AML-193 (cell line): ENCODE measurements around the gene AP1M2.
"Not testable (repeated sequence)": the region's sequence is repeated elsewhere in the genome, so short reads cannot be mapped to it uniquely, and the experiment has no call there.

Source experiments
- DNase-seq, 2 experiments: peaks; one replicate each; lab custom pipeline; 2025; lab: John Stamatoyannopoulos, UW

Gene AP1M2

GRCh38 chr19:10601999-10602329 is 14.9 kb upstream of the AP1M2 start:
- DNase-seq: no peak

DNA sequence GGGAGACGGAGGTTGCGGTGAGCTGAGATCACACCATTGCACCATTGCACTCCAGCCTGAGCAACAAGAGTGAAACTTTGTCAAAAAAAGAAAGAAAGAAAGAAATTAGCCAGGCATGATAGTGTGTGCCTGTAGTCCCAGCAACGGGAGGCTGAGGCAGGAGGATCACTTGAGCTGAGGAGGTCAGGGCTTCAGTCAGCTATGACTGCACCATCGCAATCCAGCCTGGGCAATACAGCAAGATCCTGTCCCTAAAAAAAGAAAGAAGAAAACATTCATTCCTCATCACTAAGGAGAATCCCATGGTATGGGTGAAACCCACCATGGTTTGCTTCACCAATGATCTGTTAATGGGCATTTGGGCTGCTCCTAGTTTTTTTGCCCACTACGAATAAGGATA is 13.0 kb upstream of the AP1M2 start:
- DNase-seq: no peak

GRCh38 chr19:10593820-10594637 is 6.9 kb upstream of the AP1M2 start:
- no peak for DNase-seq

DNA sequence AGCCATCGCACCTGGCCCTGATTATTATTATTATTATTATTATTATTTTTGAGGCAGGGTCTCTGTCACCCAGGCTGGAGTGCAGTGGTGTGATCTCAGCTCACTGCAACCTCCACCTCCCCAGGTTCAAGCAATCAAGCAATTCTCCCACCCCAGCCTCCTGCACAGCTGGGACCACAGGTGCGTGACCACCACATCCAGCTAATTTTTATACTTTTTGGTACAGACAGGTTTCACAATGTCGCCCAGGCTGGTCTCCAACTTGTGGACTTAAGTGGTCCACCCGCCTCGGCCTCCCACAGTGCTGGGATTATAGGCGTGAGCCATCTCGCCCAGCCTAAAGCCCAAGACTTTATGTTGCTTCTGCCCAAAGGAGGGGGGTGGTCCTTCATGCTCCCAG is 6.0 kb upstream of the AP1M2 start:
- no peak for DNase-seq

- no peak for DNase-seq
Observed at GRCh38 chr19:10587839-10588150, 683 bp upstream of the AP1M2 start.

DNA sequence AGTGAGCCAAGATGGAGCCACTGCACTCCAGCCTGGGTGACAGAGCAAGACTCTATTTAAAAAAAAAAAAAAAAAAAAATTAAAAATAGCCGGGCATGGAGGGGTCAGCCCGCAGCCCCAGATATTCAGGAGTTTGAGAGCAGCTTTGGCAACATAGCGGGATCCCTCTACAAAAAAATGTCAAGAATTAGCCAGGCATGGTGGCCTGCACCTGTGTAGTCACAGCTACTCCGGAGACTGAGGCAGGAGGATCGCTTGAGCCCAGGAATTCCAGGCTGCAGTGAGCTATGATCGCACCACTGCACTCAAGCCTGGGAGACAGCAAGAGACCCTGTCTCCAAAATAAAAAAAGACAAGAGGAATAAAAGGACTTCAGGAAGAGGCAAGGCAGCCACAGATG is 716 bp downstream of the AP1M2 start:
- no peak for DNase-seq

- no peak for DNase-seq
Observed at GRCh38 chr19:10583036-10583776, 3.9 kb downstream of the AP1M2 start.

- DNase-seq: no peak
Observed at GRCh38 chr19:10582091-10582490, 5.0 kb downstream of the AP1M2 start.

- peak; percentile 91 to 92 for DNase-seq
Observed at GRCh38 chr19:10580979-10581631, 6.0 kb downstream of the AP1M2 start.

DNA sequence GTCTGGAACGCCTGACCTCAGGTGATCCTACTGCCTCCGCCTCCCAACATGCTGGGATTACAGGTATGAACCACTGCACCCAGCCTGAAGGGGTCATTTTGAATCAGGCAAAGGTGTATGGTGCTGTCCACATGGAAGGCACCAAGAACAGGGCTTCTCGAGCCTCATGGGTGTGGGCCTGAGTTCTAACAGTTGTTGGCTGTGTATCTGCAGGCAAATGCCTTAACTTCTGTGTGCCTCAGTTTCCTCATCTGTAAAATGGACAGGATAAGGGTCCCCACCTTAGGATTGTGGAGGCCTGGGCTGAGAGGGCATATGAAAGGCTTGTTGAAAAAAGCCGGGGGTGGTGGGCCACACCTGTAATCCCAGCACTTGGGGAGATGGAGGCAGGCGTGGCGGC is 9.2 kb downstream of the AP1M2 start:
- no peak for DNase-seq

- no peak for DNase-seq
Observed at GRCh38 chr19:10575011-10575716, 11.9 kb downstream of the AP1M2 start.

- no peak for DNase-seq
Observed at GRCh38 chr19:10574462-10574861, 12.7 kb downstream of the AP1M2 start.

DNA sequence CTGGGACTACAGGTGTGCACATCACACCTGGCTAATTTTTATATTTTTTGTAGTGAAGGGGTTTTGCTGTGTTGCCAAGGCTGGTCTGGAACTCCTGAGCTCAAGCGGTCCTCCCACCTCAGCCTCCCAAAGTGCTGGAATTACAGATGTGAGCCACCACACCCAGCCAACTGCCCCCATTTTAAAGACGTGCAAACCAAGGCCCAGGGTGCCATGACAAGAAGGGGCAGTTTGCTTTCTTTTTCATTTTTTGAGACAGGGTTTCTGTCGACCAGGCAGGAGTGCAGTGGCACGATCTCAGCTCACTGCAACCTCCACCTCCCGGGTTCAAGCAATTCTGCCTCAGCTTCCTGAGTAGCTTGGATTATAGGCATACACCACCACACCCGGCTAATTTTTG is 13.3 kb downstream of the AP1M2 start:
- not testable (repeated sequence) for DNase-seq

DNA sequence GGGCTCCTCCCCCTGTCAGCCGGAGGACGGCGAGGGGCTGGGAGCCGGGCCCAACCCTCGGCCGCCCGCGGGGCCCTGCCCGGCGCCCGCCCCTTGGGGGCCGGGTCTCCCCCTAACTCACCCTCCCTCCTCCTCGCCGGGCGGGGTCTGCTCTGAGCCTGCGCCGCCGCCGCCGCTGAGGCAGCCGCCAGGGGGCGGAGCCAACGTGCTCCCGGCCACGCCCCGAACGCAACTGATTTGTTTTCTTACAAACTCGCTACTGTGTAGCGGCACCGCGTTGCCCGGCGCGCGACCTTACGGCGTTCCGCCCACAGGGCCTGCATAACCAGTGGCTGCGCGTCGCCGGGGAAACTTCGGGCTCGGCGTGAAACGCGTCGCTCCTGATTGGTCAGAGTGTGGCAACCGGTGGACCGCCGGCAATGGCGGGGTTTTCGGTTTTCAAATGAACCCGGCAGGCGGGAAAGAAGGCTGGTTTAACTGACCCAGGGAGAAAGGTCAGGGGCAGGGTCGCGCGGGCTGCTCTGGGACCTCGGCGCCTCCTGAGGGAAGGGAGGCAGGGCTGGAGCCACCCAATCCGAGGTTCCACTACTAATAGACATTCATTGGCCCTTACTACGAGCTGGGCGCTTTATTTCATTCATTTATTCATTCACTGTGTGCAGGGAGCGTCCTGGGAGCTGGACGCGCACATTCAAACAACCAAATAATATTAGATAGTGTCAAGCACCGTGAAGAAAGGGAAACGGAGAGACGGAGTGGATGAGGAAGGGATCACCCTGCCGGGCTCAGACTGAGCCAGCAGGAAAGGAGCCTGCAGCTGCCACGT is 18.1 kb downstream of the AP1M2 start, which contains the start of gene CDKN2D:
Gene CDKN2D, minus strand, starts transcription at position 154 of the 826 bp plus-strand sequence. CDS start 326 bp downstream, outside the sequence.
- peak; percentile 97 for DNase-seq

- DNase-seq: no peak
Observed at GRCh38 chr19:10568062-10568825, 18.9 kb downstream of the AP1M2 start.

- DNase-seq: no peak
Observed at GRCh38 chr19:10567656-10568055, 19.5 kb downstream of the AP1M2 start.

GRCh38 chr19:10566658-10567410 is 20.3 kb downstream of the AP1M2 start:
- no peak for DNase-seq

DNA sequence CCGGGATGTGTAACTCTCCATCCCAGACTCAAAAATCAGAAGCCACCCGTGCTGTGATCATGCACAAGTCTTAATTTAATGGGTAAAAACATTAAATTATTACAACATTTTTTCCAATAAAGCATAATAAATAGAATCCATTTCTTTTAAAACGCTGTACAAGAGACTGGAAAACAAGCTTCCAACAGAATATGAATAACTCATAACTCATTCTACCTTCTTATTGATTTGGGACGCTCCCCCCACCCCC is 20.8 kb downstream of the AP1M2 start:
- DNase-seq: no peak

DNA sequence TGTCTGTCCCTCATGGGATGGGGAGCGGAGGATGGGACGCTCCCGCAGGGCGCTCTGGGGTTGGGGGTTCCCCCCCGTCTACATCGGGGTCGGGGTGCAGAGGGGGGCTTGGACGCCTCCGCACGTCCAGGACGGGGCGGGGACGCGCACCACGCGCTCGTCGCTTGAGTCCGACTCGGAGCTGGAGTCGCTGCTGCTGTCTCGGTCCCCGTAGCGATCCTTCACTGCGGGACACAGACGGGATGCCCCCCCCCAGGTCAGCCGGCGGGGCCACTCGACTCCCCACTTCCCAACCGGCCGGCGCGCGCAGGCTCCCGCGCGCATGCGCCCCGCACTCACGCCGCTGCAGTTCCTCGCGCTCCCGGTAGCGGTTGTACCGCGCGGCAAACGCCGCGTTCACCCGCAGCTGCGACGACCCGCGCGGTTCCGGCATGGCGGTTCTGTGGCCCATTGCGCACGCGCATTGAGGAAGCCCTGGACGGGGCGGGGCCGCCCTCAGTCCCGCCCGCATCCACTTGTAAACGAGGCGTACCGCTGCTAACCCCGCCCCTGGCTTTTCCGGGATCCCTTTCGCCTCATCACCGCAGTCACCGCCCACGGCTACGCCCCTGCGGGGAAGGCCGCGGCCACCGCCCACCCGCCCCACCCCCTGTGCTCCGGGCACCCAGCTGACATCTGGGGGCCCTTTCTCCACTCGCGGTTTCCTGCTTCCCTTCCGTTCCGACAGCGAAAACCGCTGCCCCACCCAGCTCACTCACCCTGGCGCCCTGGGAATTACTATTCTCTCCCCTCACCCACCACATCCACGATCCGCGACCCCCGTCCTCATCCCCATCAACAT is 21.3 kb downstream of the AP1M2 start, which contains the start of gene KRI1:
Gene KRI1, minus strand, starts transcription at position 444 of the 841 bp plus-strand sequence. Its CDS starts 11 bp downstream, at position 433.
- DNase-seq: peak; percentile 95 to 96
